ENCODE data around the gene MAP3K5.

The MAP3K5 gene

GRCh38 chr6:136750696-136751521, 41.4 kb downstream of the MAP3K5 start:
- DNase-seq (ENCODE audit: low read depth, low spot score): no peak

GRCh38 chr6:136749359-136749997, 42.8 kb downstream of the MAP3K5 start:
- DNase-seq (ENCODE audit: low read depth, low spot score): no peak

- no peak for DNase-seq (ENCODE audit: low read depth, low spot score)
Observed at GRCh38 chr6:136747507-136747906, 44.8 kb downstream of the MAP3K5 start.

GRCh38 chr6:136745300-136745699, 47.0 kb downstream of the MAP3K5 start:
- no peak for DNase-seq (ENCODE audit: low read depth, low spot score)

GRCh38 chr6:136744889-136745288, 47.4 kb downstream of the MAP3K5 start:
- no peak for DNase-seq (ENCODE audit: low read depth, low spot score)

- no peak for DNase-seq (ENCODE audit: low read depth, low spot score)
Observed at GRCh38 chr6:136742125-136742524, 50.2 kb downstream of the MAP3K5 start.

- DNase-seq (ENCODE audit: low read depth, low spot score): no peak
Observed at GRCh38 chr6:136740050-136740974, 52.0 kb downstream of the MAP3K5 start.

- DNase-seq (ENCODE audit: low read depth, low spot score): no peak
Observed at GRCh38 chr6:136739501-136739900, 52.8 kb downstream of the MAP3K5 start.

- DNase-seq (ENCODE audit: low read depth, low spot score): no peak
Observed at GRCh38 chr6:136739071-136739470, 53.2 kb downstream of the MAP3K5 start.

GRCh38 chr6:136738692-136739057, 53.6 kb downstream of the MAP3K5 start:
- no peak for DNase-seq (ENCODE audit: low read depth, low spot score)

- no peak for DNase-seq (ENCODE audit: low read depth, low spot score)
Observed at GRCh38 chr6:136737871-136738691, 54.2 kb downstream of the MAP3K5 start.

GRCh38 chr6:136737374-136737844, 54.9 kb downstream of the MAP3K5 start:
- no peak for DNase-seq (ENCODE audit: low read depth, low spot score)

GRCh38 chr6:136736281-136736960, 55.9 kb downstream of the MAP3K5 start:
- no peak for DNase-seq (ENCODE audit: low read depth, low spot score)

GRCh38 chr6:136734977-136735376, 57.3 kb downstream of the MAP3K5 start:
- no peak for DNase-seq (ENCODE audit: low read depth, low spot score)

GRCh38 chr6:136732889-136733288, 59.4 kb downstream of the MAP3K5 start:
- no peak for DNase-seq (ENCODE audit: low read depth, low spot score)

GRCh38 chr6:136729832-136730231, 62.4 kb downstream of the MAP3K5 start:
- DNase-seq (ENCODE audit: low read depth, low spot score): no peak

GRCh38 chr6:136728976-136729515, 63.2 kb downstream of the MAP3K5 start:
- no peak for DNase-seq (ENCODE audit: low read depth, low spot score)

GRCh38 chr6:136728033-136728939, 64.0 kb downstream of the MAP3K5 start:
- no peak for DNase-seq (ENCODE audit: low read depth, low spot score)
